Mesothelial cell of epicardium (in vitro differentiated cells): ENCODE measurements around the gene SRRM1. TPM values are rescaled to one million over a fixed set of nuclear protein-coding genes. Genes with fewer than 3 reads are reported as not detected.

Source experiments
- DNase-seq, 2 experiments: peaks; one replicate each; pipeline ENCODE4 v3.0.0; 2021; ENCODE audit warnings: low spot score in 2 of 2; ENCODE audit not compliant: unreplicated experiment in 2 of 2
- H3K27ac Mint-ChIP-seq: 2 replicates; pipeline ENCODE4 v1.8.0; 2021; ENCODE audit warnings: mixed read lengths
- H3K27me3 Mint-ChIP-seq: 2 replicates; pipeline ENCODE4 v1.8.0; 2021; ENCODE audit warnings: low read depth, mixed read lengths
- H3K36me3 Mint-ChIP-seq: 2 replicates; pipeline ENCODE4 v1.8.0; 2021; ENCODE audit warnings: mixed read lengths
- H3K4me1 Mint-ChIP-seq: 2 replicates; pipeline ENCODE4 v1.8.0; 2021; ENCODE audit warnings: mixed read lengths
- H3K4me3 Mint-ChIP-seq: 2 replicates; pipeline ENCODE4 v1.8.0; 2021; ENCODE audit warnings: mild to moderate bottlenecking, moderate library complexity, mixed read lengths
- H3K9me3 Mint-ChIP-seq: 2 replicates; pipeline ENCODE4 v1.8.0; 2021; ENCODE audit warnings: mixed read lengths
- total RNA-seq: library from RNA; stranded (reverse); gene quantifications from 3 replicates; pipeline ENCODE4 v1.2.1, GENCODE V29; 2021
- TF ChIP-seq, protein P1 (sequence below): fragments of 200-600 bp; sonication (generic); IDR thresholded peaks from one replicate; pipeline ENCODE4 v1.5.0; 2021; ENCODE audit warnings: antibody characterized with exemption; ENCODE audit not compliant: unreplicated experiment

The SRRM1 gene
- total RNA-seq, 1 donor from 2014 or later = 219 TPM

DNA sequence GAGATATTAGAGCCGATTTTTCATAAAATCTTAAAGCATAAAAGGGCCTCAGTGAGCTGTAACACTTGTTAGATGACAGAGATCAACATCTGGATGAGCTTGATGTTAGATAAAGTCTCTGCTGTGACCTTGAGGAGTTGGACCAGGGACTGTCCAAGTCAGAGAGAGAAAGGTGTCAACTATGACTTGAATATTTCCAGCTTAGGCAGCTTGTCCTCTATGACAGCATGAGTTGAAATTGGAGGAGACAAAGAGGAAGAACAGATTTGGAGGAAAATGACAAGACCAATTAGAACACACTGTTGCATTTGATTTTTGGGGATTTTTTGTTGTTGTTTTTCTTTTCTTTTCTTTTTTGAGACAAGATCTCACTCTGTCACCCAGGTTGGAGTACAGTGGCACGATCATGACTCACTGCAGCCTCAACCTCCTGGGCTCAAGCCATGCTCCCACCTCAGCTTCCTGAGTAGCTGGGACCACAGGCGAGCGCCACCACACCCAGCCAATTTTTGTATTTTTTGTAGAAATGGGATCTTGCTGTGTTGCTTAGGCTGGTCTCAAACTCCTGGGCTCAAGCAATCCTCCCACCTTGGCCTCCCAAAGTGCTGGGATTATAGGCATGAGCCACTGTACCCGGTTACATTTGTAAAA lies 66.8 kb downstream of the SRRM1 start:
- H3K9me3 Mint-ChIP-seq = no peaks in the 10 kb centered on the region
- H3K27me3 Mint-ChIP-seq = no peaks in the 10 kb centered on the region
- no peak overlapping the region for H3K27ac Mint-ChIP-seq
- peaks cover 10% of the 10 kb centered on the region for H3K4me1 Mint-ChIP-seq
- H3K4me3 Mint-ChIP-seq = no peak overlapping the region
- H3K36me3 Mint-ChIP-seq = no peaks in the 10 kb centered on the region
- DNase-seq = no peak
- TF ChIP-seq, protein P1, sequence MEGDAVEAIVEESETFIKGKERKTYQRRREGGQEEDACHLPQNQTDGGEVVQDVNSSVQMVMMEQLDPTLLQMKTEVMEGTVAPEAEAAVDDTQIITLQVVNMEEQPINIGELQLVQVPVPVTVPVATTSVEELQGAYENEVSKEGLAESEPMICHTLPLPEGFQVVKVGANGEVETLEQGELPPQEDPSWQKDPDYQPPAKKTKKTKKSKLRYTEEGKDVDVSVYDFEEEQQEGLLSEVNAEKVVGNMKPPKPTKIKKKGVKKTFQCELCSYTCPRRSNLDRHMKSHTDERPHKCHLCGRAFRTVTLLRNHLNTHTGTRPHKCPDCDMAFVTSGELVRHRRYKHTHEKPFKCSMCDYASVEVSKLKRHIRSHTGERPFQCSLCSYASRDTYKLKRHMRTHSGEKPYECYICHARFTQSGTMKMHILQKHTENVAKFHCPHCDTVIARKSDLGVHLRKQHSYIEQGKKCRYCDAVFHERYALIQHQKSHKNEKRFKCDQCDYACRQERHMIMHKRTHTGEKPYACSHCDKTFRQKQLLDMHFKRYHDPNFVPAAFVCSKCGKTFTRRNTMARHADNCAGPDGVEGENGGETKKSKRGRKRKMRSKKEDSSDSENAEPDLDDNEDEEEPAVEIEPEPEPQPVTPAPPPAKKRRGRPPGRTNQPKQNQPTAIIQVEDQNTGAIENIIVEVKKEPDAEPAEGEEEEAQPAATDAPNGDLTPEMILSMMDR = no peak

DNA sequence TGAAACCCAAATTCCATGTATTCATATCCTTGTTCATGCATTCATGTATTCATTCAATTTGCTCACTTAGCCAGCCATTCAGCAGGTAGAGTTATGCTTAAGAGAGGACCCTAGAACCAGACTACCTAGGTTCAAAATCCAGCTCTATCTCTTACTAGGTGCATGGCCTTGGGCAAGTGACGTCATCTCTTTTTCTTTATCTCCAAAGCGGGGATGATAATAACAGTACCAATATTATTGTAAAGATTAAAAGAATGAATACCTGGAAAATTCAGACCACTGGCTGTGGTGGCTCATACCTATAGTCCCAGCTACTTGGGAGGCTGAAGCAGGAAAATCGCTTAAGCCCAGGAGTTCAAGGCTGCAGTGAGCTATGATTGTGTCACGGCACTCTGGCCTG lies 68.2 kb downstream of the SRRM1 start:
- Mint-ChIP-seq H3K27ac (no peak overlapping the region), H3K36me3 (no peaks in the 10 kb centered on the region), H3K9me3 (no peaks in the 10 kb centered on the region), H3K27me3 (no peaks in the 10 kb centered on the region), H3K4me3 (no peak overlapping the region), H3K4me1 (no peaks in the 10 kb centered on the region)
- no peak for DNase-seq
- TF ChIP-seq, protein P1 = no peak

DNA sequence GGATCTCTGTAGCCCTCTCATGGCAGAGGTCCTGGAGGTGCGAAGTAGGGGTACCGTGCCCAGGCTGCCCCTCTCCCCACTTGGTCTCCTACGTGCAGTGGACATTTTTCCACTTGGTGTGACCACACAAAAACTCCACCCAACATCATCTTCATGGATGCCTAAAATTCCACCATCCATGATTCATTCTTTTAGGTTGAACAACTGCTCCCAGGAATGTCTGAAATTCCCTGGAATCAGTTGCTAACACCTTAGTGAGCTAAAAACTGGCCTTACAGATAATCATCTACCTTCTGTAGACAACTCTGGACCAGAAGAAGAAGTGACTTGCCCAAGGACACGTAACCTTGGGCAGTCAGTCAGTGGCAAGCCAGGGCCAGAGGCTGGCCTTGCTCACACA lies 70.1 kb downstream of the SRRM1 start:
- no peak overlapping the region for H3K27ac Mint-ChIP-seq
- no peak for DNase-seq
- no peaks in the 10 kb centered on the region for H3K4me1 Mint-ChIP-seq

DNA sequence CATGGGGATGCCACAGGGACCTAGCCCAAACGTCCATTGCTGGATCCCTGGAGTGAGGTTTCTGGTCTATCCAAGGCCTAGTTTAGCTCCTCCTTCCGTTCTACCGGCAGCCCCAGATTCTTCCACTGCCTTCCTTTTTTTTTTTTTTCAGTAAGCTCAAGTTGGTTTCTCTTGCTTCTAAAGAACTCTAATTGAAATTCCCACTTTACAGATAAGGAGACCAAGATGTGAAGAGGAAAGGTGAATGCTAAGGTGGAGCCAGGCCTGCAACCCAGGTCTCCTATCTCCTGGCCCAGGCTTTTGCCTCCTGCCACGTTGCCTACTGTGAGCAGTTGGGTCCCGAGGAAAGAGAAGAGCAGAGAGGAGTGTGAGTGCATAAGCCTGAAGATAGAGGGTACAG lies 70.6 kb downstream of the SRRM1 start:
- Mint-ChIP-seq H3K9me3 (no peaks in the 10 kb centered on the region), H3K27ac (no peak overlapping the region), H3K4me1 (no peaks in the 10 kb centered on the region), H3K4me3 (no peak overlapping the region), H3K27me3 (no peaks in the 10 kb centered on the region), H3K36me3 (no peaks in the 10 kb centered on the region)
- TF ChIP-seq, protein P1 = no peak
- no peak for DNase-seq

More for the DNA sequence above, 70.1 kb downstream of the SRRM1 start:
- H3K36me3 Mint-ChIP-seq = no peaks in the 10 kb centered on the region
- H3K27me3 Mint-ChIP-seq = no peaks in the 10 kb centered on the region
- no peaks in the 10 kb centered on the region for H3K9me3 Mint-ChIP-seq
- TF ChIP-seq, protein P1 = no peak
- no peak overlapping the region for H3K4me3 Mint-ChIP-seq

DNA sequence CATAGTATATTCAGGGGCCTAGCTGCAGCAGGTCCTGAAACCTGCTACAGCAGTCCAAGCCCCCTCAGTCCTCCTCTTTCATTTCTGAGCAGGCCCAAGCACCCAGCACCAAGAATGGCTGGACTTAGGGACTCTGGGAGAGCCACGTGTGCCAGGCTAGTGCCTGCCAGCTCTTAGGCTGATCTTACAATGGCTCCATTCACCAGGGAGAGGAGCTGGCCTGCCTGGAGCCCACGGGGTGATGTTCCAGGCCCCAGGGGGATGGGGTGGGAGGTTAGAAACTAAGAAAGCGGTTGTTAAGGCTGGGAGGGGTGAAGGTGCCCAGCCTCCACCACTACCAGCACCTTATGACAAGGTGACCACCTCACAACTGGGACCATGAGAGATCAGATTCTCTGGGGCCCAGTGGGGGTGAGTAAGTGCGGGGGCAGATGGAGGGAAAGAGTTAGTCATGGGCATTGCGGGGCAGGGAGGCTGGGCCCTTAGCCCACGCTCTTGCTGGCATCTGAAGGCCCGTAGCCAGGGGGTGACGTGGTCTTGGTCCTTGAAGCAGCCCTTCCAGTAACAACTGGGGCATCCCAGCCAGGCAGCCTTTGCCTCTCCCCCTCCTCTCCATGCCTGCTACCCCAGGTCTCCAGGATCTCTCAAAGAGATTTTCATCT lies 71.9 kb downstream of the SRRM1 start:
- H3K27me3 Mint-ChIP-seq = no peaks in the 10 kb centered on the region
- no peaks in the 10 kb centered on the region for H3K4me1 Mint-ChIP-seq
- TF ChIP-seq, protein P1 = no peak
- H3K27ac Mint-ChIP-seq = no peak overlapping the region
- no peaks in the 10 kb centered on the region for H3K9me3 Mint-ChIP-seq
- no peak for DNase-seq
- no peak overlapping the region for H3K4me3 Mint-ChIP-seq
- no peaks in the 10 kb centered on the region for H3K36me3 Mint-ChIP-seq
